ENCODE data around the gene ADAMTS6. TPM values are rescaled to one million over a fixed set of nuclear protein-coding genes. Genes with fewer than 3 reads are reported as not detected.

ADAMTS6 gene
- total and polyA plus RNA-seq, 2 of the 13 experiments (the other 11 are each of a cell fraction or from before 2014, with no cell fraction given), result 3.1 to 8.2 TPM

- in situ Hi-C loops (cut with HindIII; ENCODE audit: extremely low pct_ligation_motif_present, low pct_unique_long_range_greater_than_20kb), result no loop called here
- H4K20me1 ChIP-seq (ENCODE audit: insufficient read depth, low read length), result no peaks in the 10 kb centered on the region
- TF ChIP-seq HOXA9 (CRISPR knock-in tag; IDR thresholded peaks at IDR 0.05; ENCODE audit: borderline replicate concordance), result no peak
- TF ChIP-seq MAFF (IDR thresholded peaks at IDR 0.05; ENCODE audit: low read depth, low read length), result no peak
- TF ChIP-seq ADNP (CRISPR knock-in tag; IDR thresholded peaks at IDR 0.05), result no peak
- no peak for TF ChIP-seq RXRB (CRISPR knock-in tag; IDR thresholded peaks at IDR 0.05; ENCODE audit: borderline replicate concordance)
- no peak for TF ChIP-seq ZNF768 (CRISPR knock-in tag; IDR thresholded peaks at IDR 0.05)
- TF ChIP-seq HIC2 (CRISPR knock-in tag; IDR thresholded peaks at IDR 0.05; ENCODE audit: low read depth), result no peak
- no peak for TF ChIP-seq NR2F1 (CRISPR knock-in tag; IDR thresholded peaks at IDR 0.05)
- no peak for TF ChIP-seq PITX1 (CRISPR knock-in tag; IDR thresholded peaks at IDR 0.05)
- no peak for TF ChIP-seq PREB (CRISPR knock-in tag; IDR thresholded peaks at IDR 0.05)
- no peak for TF ChIP-seq THRA (CRISPR knock-in tag; IDR thresholded peaks at IDR 0.05; ENCODE audit: borderline replicate concordance)
- no peak for TF ChIP-seq USF2 (IDR thresholded peaks at IDR 0.05; ENCODE audit: low read depth, low read length)
- TF ChIP-seq USF2 (CRISPR knock-in tag; IDR thresholded peaks at IDR 0.05; ENCODE audit: borderline replicate concordance), result no peak
- TF ChIP-seq ZNF780A (CRISPR knock-in tag; IDR thresholded peaks at IDR 0.05), result no peak
- TF ChIP-seq ZNF720 (CRISPR knock-in tag; IDR thresholded peaks at IDR 0.05), result no peak
- TF ChIP-seq XRCC5 (optimal IDR thresholded peaks at IDR 0.05; ENCODE audit: low read length), result no peak
- H3K9ac ChIP-seq (ENCODE audit: insufficient read depth, low read depth, low read length), result no peak overlapping the region
- no peak overlapping the region for H3K4me2 ChIP-seq (ENCODE audit: low read depth, low read length)
- POLR2A ChIA-PET, result no interaction called here
- no peaks in the 10 kb centered on the region for H3K79me2 ChIP-seq (ENCODE audit: insufficient read depth, low read length)
- FAIRE-seq, result no peak
- 84% methylated on average over 8 of the region's 8 CpGs for WGBS (ENCODE audit: low lambda C conversion rate)
- no peak overlapping the region for H3K27ac ChIP-seq (ENCODE audit: extremely low read length, insufficient read depth, low read length)
- ATAC-seq, result no peak
- no peaks in the 10 kb centered on the region for H3K4me1 ChIP-seq (ENCODE audit: insufficient read depth, low read length)
- H3K4me3 ChIP-seq (replicated peaks in 1 of 3; ENCODE audit: insufficient read depth in 1 of 3, low read depth in 2 of 3, low read length in 3 of 3), result no peak overlapping the region
- no peaks in the 10 kb centered on the region for H3K36me3 ChIP-seq (replicated peaks in 1 of 2; ENCODE audit: control insufficient read depth in 1 of 2, insufficient read depth in 2 of 2, low read length in 2 of 2)
- no peaks in the 10 kb centered on the region for H3K27me3 ChIP-seq (ENCODE audit: control insufficient read depth in 1 of 2, insufficient read depth in 2 of 2, low read length in 2 of 2)
- no TSS peak for BruUV-seq (replicated peaks)
- CTCF ChIA-PET (ENCODE audit: low intra/inter-chr PET ratio, low total read pairs), result no interaction called here
- H3K9me3 ChIP-seq (ENCODE audit: low read length), result no peaks in the 10 kb centered on the region
- intact Hi-C loops (cut with micrococcal nuclease; ENCODE audit: unreplicated experiment), result no loop called here
- DNase-seq (ENCODE audit: low spot score), result no peak
- H2AFZ ChIP-seq (ENCODE audit: low read length), result no peak overlapping the region
These were observed 213.2 kb downstream of the ADAMTS6 start for GRCh38 chr5:65268525-65268924.
